Smooth muscle cell (in vitro differentiated cells): ENCODE results near the gene HTR6. TPM values are rescaled to one million over a fixed set of nuclear protein-coding genes. Genes with fewer than 3 reads are reported as not detected.

Source experiments
- DNase-seq: peaks from one replicate; lab custom pipeline; 2025; ENCODE audit not compliant: unreplicated experiment; lab: John Stamatoyannopoulos, UW
- H2AFZ ChIP-seq: fragments of 200-600 bp; sonication (generic); 2 replicates; pipeline ENCODE4 v1.6.0; 2016; ENCODE audit warnings: antibody characterized with exemption, low read depth, mild to moderate bottlenecking
- H3F3A ChIP-seq: fragments of 200-600 bp; sonication (generic); 2 replicates; pipeline ENCODE4 v1.6.0; 2017; ENCODE audit warnings: antibody characterized with exemption, low read depth
- H3K27ac ChIP-seq: fragments of 200-600 bp; sonication (generic); 2 replicates; pipeline ENCODE4 v1.5.1; 2016; ENCODE audit warnings: low read depth, mild to moderate bottlenecking
- H3K27me3 ChIP-seq: fragments of 200-600 bp; sonication (generic); 2 replicates; pipeline ENCODE4 v1.6.1; 2016; ENCODE audit warnings: low read depth, mild to moderate bottlenecking
- H3K36me3 ChIP-seq: fragments of 200-600 bp; sonication (generic); 2 replicates; pipeline ENCODE4 v1.5.1; 2016; ENCODE audit warnings: low read depth
- H3K4me1 ChIP-seq: fragments of 200-600 bp; sonication (generic); 2 replicates; pipeline ENCODE4 v1.5.1; 2016; ENCODE audit warnings: low read depth
- H3K4me2 ChIP-seq: fragments of 200-600 bp; sonication (generic); 2 replicates; pipeline ENCODE4 v1.6.0; 2016; ENCODE audit warnings: mild to moderate bottlenecking
- H3K4me3 ChIP-seq: fragments of 200-600 bp; sonication (generic); 2 replicates; pipeline ENCODE4 v1.5.1; 2016; ENCODE audit warnings: mild to moderate bottlenecking
- H3K79me2 ChIP-seq: fragments of 200-600 bp; sonication (generic); 2 replicates; pipeline ENCODE4 v1.6.0; 2016; ENCODE audit warnings: low read depth, mild to moderate bottlenecking
- H3K9ac ChIP-seq: fragments of 200-600 bp; sonication (generic); 2 replicates; pipeline ENCODE4 v1.6.0; 2016; ENCODE audit warnings: low read depth
- H3K9me3 ChIP-seq: fragments of 200-600 bp; sonication (generic); replicated peaks from 2 replicates; pipeline ENCODE4 v1.5.1; 2016; ENCODE audit warnings: low read depth
- H4K20me1 ChIP-seq: fragments of 200-600 bp; sonication (generic); 2 replicates; pipeline ENCODE4 v1.6.0; 2016; ENCODE audit warnings: low read depth
- WGBS: methylation state at CpG from one replicate; pipeline ENCODE4 v1.1.7; 2016; ENCODE audit warnings: low lambda C conversion rate; 5-methylcytosine and 5-hydroxymethylcytosine counted together
- polyA plus RNA-seq: library from polyadenylated mRNA; unstranded; fragments of >200 nt; fragmentation: Nextera tagmentation; extraction: Ambion mirVana; gene quantifications from 2 replicates; pipeline ENCODE4 v1.2.1, GENCODE V29; 2016
- total RNA-seq: library from RNA; depleted of rRNA; stranded (reverse); fragments of >200 nt; gene quantifications from 2 replicates; pipeline ENCODE4 v1.2.3, GENCODE V29; 2014
- TF ChIP-seq, protein P1 (sequence below): fragments of 200-600 bp; sonication (generic); IDR thresholded peaks from 2 replicates; pipeline ENCODE4 v1.5.1; 2017; ENCODE audit warnings: borderline replicate concordance, mild to moderate bottlenecking, antibody characterized with exemption; ENCODE audit not compliant: insufficient read depth, poor library complexity, severe bottlenecking

HTR6 gene
- total and polyA plus RNA-seq, 2 experiments from 2014 or later = not detected

DNA sequence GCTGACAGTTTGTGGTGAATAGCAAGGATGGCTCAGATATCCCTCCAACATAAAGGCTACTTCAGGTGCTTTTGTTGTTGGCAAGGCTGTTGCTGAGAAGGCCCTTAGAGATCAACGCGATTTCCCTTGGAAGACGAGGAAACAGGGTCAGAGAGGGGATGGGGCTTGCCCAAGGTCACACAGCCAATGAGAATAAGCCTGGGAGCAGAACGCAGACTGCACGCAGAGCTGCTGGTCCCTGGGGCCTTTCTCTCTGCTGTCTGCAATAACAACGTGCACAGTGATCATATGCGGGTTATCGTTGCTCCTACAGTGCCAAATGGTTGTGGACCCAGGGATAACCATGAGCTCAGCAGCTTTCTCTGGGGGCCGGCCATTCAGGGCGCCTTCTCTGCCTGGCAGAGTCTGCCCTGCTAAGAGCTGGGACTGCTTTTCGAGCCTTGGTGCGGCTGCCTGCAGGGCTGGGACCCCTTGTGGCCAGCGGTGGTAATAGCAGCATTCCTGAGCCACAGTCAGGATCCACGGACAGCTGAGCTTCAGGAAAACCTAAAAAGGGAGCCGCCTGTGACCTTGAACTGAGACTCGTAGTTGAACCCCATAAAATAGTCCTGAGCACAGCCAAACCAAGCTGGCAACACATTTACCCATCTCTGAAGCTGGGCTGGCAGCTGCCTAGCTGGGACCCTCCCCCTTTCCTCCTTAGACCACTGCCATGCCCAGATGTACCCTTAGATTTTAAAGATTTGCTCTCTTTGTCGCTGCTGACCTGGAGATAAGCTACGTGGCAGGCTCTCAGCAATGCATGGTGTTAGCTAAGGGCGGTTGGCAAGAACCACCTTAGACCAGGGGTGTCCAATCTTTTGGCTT, 39.8 kb downstream of the HTR6 start:
- peak overlapping the region; percentile 75 for H3K4me2 ChIP-seq
- no peaks in the 10 kb centered on the region for H3K4me1 ChIP-seq
- TF ChIP-seq, protein P1, sequence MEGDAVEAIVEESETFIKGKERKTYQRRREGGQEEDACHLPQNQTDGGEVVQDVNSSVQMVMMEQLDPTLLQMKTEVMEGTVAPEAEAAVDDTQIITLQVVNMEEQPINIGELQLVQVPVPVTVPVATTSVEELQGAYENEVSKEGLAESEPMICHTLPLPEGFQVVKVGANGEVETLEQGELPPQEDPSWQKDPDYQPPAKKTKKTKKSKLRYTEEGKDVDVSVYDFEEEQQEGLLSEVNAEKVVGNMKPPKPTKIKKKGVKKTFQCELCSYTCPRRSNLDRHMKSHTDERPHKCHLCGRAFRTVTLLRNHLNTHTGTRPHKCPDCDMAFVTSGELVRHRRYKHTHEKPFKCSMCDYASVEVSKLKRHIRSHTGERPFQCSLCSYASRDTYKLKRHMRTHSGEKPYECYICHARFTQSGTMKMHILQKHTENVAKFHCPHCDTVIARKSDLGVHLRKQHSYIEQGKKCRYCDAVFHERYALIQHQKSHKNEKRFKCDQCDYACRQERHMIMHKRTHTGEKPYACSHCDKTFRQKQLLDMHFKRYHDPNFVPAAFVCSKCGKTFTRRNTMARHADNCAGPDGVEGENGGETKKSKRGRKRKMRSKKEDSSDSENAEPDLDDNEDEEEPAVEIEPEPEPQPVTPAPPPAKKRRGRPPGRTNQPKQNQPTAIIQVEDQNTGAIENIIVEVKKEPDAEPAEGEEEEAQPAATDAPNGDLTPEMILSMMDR = peak; percentile 83
- no peak overlapping the region for H3K4me3 ChIP-seq
- H3K9ac ChIP-seq = no peak overlapping the region
- no peaks in the 10 kb centered on the region for H3K79me2 ChIP-seq
- peak overlapping the region; percentile 41 for H2AFZ ChIP-seq
- WGBS = 16% methylated on average over 19 of the region's 19 CpGs
- H3K36me3 ChIP-seq = no peaks in the 10 kb centered on the region
- no peaks in the 10 kb centered on the region for H3K9me3 ChIP-seq
- DNase-seq = peak; percentile 54
- H3F3A ChIP-seq = no peaks in the 10 kb centered on the region
- no peaks in the 10 kb centered on the region for H3K27me3 ChIP-seq
- no peaks in the 10 kb centered on the region for H4K20me1 ChIP-seq
- H3K27ac ChIP-seq = no peak overlapping the region

DNA sequence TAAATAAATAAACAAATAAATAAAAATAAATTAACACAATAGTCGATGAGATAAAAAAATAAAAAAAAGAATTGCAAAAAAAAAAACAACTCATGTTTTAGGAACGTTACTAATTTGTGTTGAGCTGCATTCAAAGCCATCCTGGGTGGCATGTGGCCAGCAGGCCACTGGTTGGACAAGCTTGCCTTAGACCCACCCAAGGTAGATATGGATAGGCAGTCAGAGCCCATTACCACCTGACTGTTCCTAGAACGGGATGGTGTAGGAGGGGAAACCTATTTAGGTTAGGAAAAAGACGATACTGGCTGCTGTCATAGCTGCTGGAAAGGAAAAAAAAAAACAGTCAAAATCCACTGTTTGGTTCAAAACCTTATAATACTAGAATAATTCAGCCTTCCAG, 40.8 kb downstream of the HTR6 start:
- no peak for DNase-seq
- Histone ChIP-seq H3K36me3 (no peaks in the 10 kb centered on the region), H3K4me1 (no peaks in the 10 kb centered on the region), H2AFZ (no peak overlapping the region), H3K4me3 (no peak overlapping the region), H3K27ac (no peak overlapping the region), H3K4me2 (no peak overlapping the region), H3K79me2 (no peaks in the 10 kb centered on the region), H3K27me3 (no peaks in the 10 kb centered on the region), H3K9ac (no peak overlapping the region), H4K20me1 (no peaks in the 10 kb centered on the region), H3F3A (no peaks in the 10 kb centered on the region), H3K9me3 (no peaks in the 10 kb centered on the region)
- WGBS = 92% methylated on average over 4 of the region's 4 CpGs
- TF ChIP-seq, protein P1 = no peak

DNA sequence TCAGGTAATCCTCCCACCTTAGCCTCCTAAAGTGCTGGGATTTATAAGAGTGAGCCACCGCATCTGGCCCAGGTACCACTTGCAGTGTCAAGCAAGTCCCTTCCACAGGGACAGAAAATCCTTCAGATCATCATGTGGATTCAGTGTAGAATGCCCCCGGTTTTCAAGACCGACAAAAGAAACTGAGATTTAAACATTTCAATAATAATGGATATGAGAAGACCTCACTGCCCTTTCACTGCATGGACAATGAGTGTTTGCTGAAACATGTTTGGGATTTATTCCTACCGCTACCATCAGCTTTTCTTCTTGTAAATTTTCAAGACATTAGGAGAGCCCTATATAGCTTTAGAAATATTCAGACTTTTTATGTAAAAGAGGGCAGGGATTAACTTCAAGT, 41.5 kb downstream of the HTR6 start:
- Histone ChIP-seq H4K20me1 (no peaks in the 10 kb centered on the region), H3K27ac (no peak overlapping the region), H3K9me3 (no peaks in the 10 kb centered on the region), H3K4me1 (no peaks in the 10 kb centered on the region), H3K36me3 (no peaks in the 10 kb centered on the region), H3K4me2 (no peak overlapping the region), H3K27me3 (no peaks in the 10 kb centered on the region), H3K4me3 (no peak overlapping the region), H3K9ac (no peak overlapping the region), H2AFZ (no peak overlapping the region), H3F3A (no peaks in the 10 kb centered on the region), H3K79me2 (no peaks in the 10 kb centered on the region)
- 89% methylated on average over 4 of the region's 4 CpGs for WGBS
- no peak for DNase-seq
- TF ChIP-seq, protein P1 = no peak
